NCI-H460 (cell line): ENCODE data around the gene IL32. TPM values are rescaled to one million over a fixed set of nuclear protein-coding genes. Genes with fewer than 3 reads are reported as not detected.
"Not testable (repeated sequence)": the region's sequence is repeated elsewhere in the genome, so short reads cannot be mapped to it uniquely, and the experiment has no call there.

ENCODE experiments used
- DNase-seq: peaks from one replicate; pipeline ENCODE4 v3.0.0-alpha.2; 2016; ENCODE audit warnings: low read depth; ENCODE audit errors: extremely low read depth
- total RNA-seq: library from RNA; depleted of rRNA; stranded (reverse); fragments of >200 nt; shearing (Covaris generic); gene quantifications from 2 replicates; pipeline ENCODE4 v1.2.3, GENCODE V29; 2014

The IL32 gene
- total RNA-seq, 1 experiment from 2014 or later, result 0.47 TPM

- DNase-seq, result no peak
These were observed 954 bp downstream of the IL32 start for GRCh38 chr16:3066440-3066748.

GRCh38 chr16:3068487-3068886, 3.0 kb downstream of the IL32 start:
- no peak for DNase-seq

GRCh38 chr16:3069146-3069545, 3.7 kb downstream of the IL32 start:
- DNase-seq, result not testable (repeated sequence)

- no peak for DNase-seq
These were observed 5.2 kb downstream of the IL32 start for GRCh38 chr16:3070608-3071111.

- no peak for DNase-seq
These were observed 6.2 kb downstream of the IL32 start for GRCh38 chr16:3071655-3072054.

- DNase-seq, result not testable (repeated sequence)
These were observed 6.7 kb downstream of the IL32 start for GRCh38 chr16:3072148-3072547.

GRCh38 chr16:3072576-3073263, 7.3 kb downstream of the IL32 start:
- not testable (repeated sequence) for DNase-seq

GRCh38 chr16:3073448-3073847, 8.0 kb downstream of the IL32 start:
- DNase-seq, result no peak

GRCh38 chr16:3074860-3075522, 9.6 kb downstream of the IL32 start:
- no peak for DNase-seq

- no peak for DNase-seq
These were observed 10.1 kb downstream of the IL32 start for GRCh38 chr16:3075523-3075915.

- DNase-seq, result not testable (repeated sequence)
These were observed 10.5 kb downstream of the IL32 start for GRCh38 chr16:3075946-3076345.

GRCh38 chr16:3076577-3076976, 11.1 kb downstream of the IL32 start:
- DNase-seq, result no peak

- no peak for DNase-seq
These were observed 14.6 kb downstream of the IL32 start for GRCh38 chr16:3080024-3080423.

- not testable (repeated sequence) for DNase-seq
These were observed 16.5 kb downstream of the IL32 start for GRCh38 chr16:3081957-3082356.

GRCh38 chr16:3083408-3083807, 18.0 kb downstream of the IL32 start:
- DNase-seq, result not testable (repeated sequence)

GRCh38 chr16:3084491-3084890, 19.1 kb downstream of the IL32 start:
- no peak for DNase-seq

GRCh38 chr16:3084969-3085670, 19.7 kb downstream of the IL32 start:
- no peak for DNase-seq

GRCh38 chr16:3085868-3086595, 20.6 kb downstream of the IL32 start:
- no peak for DNase-seq

- DNase-seq, result no peak
These were observed 21.3 kb downstream of the IL32 start for GRCh38 chr16:3086596-3087242.
